Measurements from ENCODE around the gene SNX27.

- no peak for TF ChIP-seq POLR2AphosphoS5 (IDR thresholded peaks at IDR 0.05; ENCODE audit: low read depth, low read length)
- TF ChIP-seq, protein P1, sequence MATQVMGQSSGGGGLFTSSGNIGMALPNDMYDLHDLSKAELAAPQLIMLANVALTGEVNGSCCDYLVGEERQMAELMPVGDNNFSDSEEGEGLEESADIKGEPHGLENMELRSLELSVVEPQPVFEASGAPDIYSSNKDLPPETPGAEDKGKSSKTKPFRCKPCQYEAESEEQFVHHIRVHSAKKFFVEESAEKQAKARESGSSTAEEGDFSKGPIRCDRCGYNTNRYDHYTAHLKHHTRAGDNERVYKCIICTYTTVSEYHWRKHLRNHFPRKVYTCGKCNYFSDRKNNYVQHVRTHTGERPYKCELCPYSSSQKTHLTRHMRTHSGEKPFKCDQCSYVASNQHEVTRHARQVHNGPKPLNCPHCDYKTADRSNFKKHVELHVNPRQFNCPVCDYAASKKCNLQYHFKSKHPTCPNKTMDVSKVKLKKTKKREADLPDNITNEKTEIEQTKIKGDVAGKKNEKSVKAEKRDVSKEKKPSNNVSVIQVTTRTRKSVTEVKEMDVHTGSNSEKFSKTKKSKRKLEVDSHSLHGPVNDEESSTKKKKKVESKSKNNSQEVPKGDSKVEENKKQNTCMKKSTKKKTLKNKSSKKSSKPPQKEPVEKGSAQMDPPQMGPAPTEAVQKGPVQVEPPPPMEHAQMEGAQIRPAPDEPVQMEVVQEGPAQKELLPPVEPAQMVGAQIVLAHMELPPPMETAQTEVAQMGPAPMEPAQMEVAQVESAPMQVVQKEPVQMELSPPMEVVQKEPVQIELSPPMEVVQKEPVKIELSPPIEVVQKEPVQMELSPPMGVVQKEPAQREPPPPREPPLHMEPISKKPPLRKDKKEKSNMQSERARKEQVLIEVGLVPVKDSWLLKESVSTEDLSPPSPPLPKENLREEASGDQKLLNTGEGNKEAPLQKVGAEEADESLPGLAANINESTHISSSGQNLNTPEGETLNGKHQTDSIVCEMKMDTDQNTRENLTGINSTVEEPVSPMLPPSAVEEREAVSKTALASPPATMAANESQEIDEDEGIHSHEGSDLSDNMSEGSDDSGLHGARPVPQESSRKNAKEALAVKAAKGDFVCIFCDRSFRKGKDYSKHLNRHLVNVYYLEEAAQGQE (IDR thresholded peaks at IDR 0.05; ENCODE audit: insufficient read depth in 1 of 2, low read depth in 2 of 2, low read length in 2 of 2) = no peak
- no peak for TF ChIP-seq SIN3A (IDR thresholded peaks at IDR 0.05; ENCODE audit: borderline replicate concordance, insufficient read depth, low read length)
- TF ChIP-seq TAF1 (IDR thresholded peaks at IDR 0.05; ENCODE audit: borderline replicate concordance, insufficient read depth, low read length) = no peak
These were observed 511 bp upstream of the SNX27 start for GRCh38 chr1:151611288-151611790.
